Ectodermal cell (in vitro differentiated cells): ENCODE data around the gene FXYD3.

Experiments used
- H3K27ac ChIP-seq: 2 replicates; pipeline ENCODE4 v1.7.0; 2013; ENCODE audit warnings: mild to moderate bottlenecking, low read depth, low read length; ENCODE audit not compliant: insufficient read depth, poor library complexity, severe bottlenecking
- H3K27me3 ChIP-seq: 2 replicates; pipeline ENCODE4 v1.7.0; 2013; ENCODE audit warnings: mild to moderate bottlenecking, low read length; ENCODE audit not compliant: insufficient read depth, control insufficient read depth, poor library complexity, severe bottlenecking
- H3K36me3 ChIP-seq: one replicate; pipeline ENCODE4 v1.7.0; 2013; ENCODE audit warnings: low read length; ENCODE audit not compliant: control insufficient read depth, insufficient read depth
- H3K4me1 ChIP-seq: one replicate; pipeline ENCODE4 v1.7.0; 2013; ENCODE audit warnings: low read length; ENCODE audit not compliant: control insufficient read depth, insufficient read depth
- H3K4me3 ChIP-seq: 2 replicates; pipeline ENCODE4 v1.7.0; 2013; ENCODE audit warnings: low read depth, low read length, control low read depth; ENCODE audit not compliant: insufficient read depth
- H3K9me3 ChIP-seq: 2 replicates; pipeline ENCODE4 v1.7.0; 2013; ENCODE audit warnings: mild to moderate bottlenecking, low read length, moderate library complexity; ENCODE audit not compliant: control insufficient read depth
- WGBS, 2 experiments: methylation state at CpG; one replicate each; pipeline ENCODE4 v1.1.7; 2013; ENCODE audit warnings: missing lambda C conversion rate in 2 of 2; 5-methylcytosine and 5-hydroxymethylcytosine counted together

FXYD3 gene

DNA sequence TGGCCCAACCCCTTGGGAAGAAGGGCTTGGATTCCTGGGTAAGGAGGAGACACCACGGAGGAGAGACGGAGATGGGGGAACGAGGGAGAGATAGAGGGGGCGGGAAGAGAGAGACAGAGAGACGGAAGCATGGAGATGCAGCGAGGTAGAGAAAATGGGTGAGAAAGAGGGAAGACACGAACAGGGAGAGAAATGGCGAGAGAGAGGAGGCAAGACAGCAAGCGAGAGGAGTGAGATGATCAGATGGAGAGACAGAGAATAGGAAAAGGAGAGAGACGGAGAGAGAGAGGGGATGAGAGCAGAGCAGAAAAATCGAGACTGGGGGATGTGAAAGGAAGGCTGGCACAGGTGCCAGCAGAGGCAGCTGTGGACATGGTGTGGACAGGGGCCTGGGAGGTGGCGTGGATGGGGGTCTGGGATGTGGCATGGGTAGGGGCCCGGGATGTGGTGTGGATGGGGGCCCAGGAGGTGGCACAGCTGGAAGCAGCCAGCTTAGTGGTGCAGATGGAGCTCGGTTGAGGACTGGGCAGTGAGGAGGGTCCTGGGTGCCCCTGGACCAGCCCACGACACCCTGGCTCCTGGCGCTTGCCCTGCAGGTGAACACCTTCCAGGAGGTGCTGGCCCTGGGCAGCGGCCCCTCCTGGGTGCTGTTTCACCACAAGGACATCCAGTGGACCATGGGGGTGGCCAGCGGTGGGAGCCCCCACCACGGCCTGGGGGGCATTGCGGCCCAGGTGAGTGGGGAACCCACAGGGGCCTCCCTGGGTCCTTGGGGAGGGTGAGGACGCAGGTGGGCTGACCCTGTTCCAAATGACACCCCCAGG, 40.2 kb upstream of the FXYD3 start:
- no peaks in the 10 kb centered on the region for H3K4me1 ChIP-seq
- H3K4me3 ChIP-seq = no peak overlapping the region
- no peaks in the 10 kb centered on the region for H3K27me3 ChIP-seq
- no peaks in the 10 kb centered on the region for H3K9me3 ChIP-seq
- no peaks in the 10 kb centered on the region for H3K36me3 ChIP-seq
- no peak overlapping the region for H3K27ac ChIP-seq
- WGBS, 2 experiments = 91 to 94% methylated on average over 21 of the region's 21 CpGs

DNA sequence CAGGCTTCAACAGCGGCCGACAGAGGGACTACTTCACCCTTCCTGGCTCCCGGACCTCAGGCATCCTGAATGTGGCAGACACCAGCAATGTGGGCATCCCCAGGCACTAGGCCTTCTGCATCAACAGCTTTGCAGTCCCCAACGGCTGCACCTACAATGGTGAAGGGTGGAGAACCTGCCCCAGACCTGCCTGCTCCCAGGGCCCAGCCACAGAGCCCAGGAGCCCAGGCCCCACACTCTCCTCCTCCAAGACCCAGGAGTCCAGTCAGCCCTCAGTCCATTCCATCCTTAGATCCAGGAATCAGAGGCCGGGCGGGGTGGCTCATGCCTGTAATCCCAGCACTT, 39.6 kb upstream of the FXYD3 start:
- Histone ChIP-seq H3K4me3 (no peak overlapping the region), H3K27me3 (no peaks in the 10 kb centered on the region), H3K27ac (no peak overlapping the region), H3K4me1 (no peaks in the 10 kb centered on the region), H3K36me3 (no peaks in the 10 kb centered on the region), H3K9me3 (no peaks in the 10 kb centered on the region)
- 90 to 91% methylated on average over 6 of the region's 6 CpGs for WGBS, 2 experiments

DNA sequence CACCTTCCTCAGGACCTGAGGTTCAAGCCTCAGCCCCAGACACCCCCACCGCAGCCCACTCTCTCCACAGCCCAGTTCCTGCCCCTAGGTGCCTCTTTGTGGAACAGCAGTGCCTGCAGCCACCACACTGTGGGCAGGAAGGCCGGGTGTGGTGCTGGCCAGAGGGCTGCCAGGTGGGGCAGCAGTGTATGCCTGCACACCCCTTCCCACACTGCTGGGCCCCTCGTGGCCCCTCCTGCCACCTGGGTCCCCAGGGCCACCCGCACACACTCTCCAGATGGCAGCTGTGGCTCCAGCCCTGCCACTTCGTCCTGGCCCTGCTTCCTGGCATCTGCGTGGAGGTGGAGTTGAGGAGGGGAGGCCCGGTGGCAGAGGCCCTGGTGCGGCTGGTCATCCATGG, 39.0 kb upstream of the FXYD3 start:
- Histone ChIP-seq H3K36me3 (no peaks in the 10 kb centered on the region), H3K27me3 (no peaks in the 10 kb centered on the region), H3K4me3 (no peak overlapping the region), H3K27ac (no peak overlapping the region), H3K9me3 (no peaks in the 10 kb centered on the region), H3K4me1 (no peaks in the 10 kb centered on the region)
- 91 to 94% methylated on average over 8 of the region's 8 CpGs for WGBS, 2 experiments

DNA sequence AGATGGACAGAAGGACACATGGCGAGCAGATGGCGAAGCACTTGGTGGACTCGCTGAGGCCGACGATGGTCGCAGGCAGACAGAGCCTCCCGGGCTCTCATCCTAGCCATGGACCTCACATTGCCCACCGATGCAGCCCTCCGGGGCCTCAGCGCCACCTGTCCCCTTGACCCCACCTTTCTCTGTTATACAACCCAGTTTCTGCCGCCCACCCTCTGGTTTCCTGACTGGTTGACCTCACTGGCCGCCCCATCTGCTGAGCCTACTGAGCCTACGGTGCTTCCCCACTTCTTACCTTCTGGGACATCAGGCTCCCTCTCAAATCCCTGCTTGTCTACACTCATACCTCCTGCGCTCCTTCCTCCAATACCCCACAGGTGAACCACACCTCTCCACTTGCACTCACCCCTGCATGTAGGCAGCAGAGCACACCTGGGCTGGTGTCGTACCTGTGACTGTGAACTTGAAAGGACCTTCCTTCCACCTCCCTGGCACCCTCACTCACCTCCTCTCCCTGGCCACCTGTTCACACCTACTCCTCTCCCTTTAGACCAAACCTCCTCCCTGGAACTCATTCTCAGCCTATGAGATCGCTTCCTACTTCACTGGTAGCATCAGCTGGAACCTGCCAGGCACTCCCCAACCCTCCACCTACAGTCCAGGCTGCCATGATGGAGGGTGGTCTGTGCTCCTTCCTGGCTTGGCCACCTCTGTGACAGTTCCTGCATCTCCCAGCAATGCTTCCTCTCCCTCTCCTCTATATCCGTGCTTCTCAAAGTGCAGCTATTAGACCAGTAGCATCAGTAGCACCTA, 38.0 kb upstream of the FXYD3 start:
- no peaks in the 10 kb centered on the region for H3K36me3 ChIP-seq
- H3K4me1 ChIP-seq = no peaks in the 10 kb centered on the region
- no peaks in the 10 kb centered on the region for H3K9me3 ChIP-seq
- H3K4me3 ChIP-seq = no peak overlapping the region
- H3K27me3 ChIP-seq = no peaks in the 10 kb centered on the region
- WGBS, 2 experiments = 92 to 94% methylated on average over 17 of the region's 17 CpGs
- H3K27ac ChIP-seq = no peak overlapping the region

DNA sequence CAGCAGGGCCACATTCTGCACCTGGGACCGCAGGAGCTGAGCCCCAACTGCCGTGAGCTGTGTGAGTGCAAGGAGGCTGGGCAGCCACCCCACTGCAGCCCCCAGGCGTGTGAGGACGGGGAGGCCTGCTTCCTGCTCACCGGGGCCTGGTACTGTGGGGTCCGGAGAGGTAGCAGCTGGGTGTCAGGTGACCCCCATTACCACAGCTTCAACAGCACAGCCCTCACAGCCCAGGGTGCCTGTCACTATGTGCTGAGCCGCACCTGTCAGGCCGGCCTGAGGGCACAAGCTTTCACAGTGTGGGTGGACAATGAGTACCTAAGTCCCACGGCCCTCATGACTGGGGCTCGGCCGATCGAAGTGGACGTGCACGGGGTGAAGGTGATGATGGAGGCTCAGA, 35.8 kb upstream of the FXYD3 start:
- WGBS, 2 experiments = 92% methylated on average over 14 of the region's 14 CpGs
- no peak overlapping the region for H3K4me3 ChIP-seq
- H3K36me3 ChIP-seq = no peaks in the 10 kb centered on the region
- H3K4me1 ChIP-seq = no peaks in the 10 kb centered on the region
- no peaks in the 10 kb centered on the region for H3K9me3 ChIP-seq
- no peak overlapping the region for H3K27ac ChIP-seq
- H3K27me3 ChIP-seq = no peaks in the 10 kb centered on the region

DNA sequence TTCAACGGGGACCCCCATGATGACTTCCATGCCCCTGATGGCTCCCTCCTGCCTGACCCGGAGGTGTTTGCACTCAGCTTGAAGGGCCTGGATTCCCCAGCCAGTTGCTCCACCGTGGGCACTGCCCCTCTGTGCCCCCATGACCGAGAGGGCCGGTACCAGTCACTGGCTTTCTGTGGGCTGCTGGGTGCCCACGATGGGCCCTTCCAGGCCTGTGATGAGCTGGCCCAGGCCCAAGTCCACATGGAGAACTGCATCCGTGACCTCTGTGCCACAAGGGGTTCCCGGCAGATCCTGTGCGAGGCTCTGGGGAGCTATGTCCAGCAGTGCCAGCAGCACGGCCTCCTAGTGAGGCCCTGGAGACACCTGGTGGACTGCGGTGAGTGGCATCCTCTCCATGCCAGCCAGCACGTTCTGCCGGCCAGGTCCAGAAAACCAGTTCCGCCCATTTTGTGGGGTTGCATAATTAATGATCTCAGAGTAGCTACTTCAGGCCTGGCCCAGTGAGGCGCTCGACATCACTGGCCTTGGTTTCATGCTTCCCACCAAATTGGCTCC, 34.9 kb upstream of the FXYD3 start:
- WGBS, 2 experiments = 91 to 93% methylated on average over 16 of the region's 16 CpGs
- Histone ChIP-seq H3K4me3 (no peak overlapping the region), H3K27me3 (no peaks in the 10 kb centered on the region), H3K27ac (no peak overlapping the region), H3K9me3 (no peaks in the 10 kb centered on the region), H3K36me3 (no peaks in the 10 kb centered on the region), H3K4me1 (no peaks in the 10 kb centered on the region)

DNA sequence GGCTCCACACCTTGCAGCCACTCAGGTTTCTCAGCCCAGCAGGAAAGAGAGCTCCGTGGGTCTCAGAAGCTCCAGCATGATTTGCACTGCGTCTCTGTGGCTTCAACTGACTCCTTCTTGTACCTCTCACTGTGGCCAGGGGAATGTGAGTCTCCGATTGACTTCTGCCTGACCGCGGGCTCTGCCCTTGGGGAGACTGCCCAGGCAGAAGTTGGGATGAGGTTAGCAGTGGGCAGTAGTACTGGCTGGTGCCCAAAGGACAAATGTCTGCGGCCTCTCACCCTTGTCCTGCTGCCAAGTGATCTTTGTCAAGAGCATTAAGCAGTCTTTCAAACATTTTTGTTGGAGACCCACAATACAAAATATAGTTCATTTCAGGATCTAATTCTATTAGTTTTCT, 34.4 kb upstream of the FXYD3 start:
- no peak overlapping the region for H3K27ac ChIP-seq
- no peaks in the 10 kb centered on the region for H3K27me3 ChIP-seq
- H3K9me3 ChIP-seq = no peaks in the 10 kb centered on the region
- WGBS, 2 experiments = 91 to 95% methylated on average over 6 of the region's 6 CpGs
- H3K4me1 ChIP-seq = no peaks in the 10 kb centered on the region
- no peaks in the 10 kb centered on the region for H3K36me3 ChIP-seq
- no peak overlapping the region for H3K4me3 ChIP-seq

DNA sequence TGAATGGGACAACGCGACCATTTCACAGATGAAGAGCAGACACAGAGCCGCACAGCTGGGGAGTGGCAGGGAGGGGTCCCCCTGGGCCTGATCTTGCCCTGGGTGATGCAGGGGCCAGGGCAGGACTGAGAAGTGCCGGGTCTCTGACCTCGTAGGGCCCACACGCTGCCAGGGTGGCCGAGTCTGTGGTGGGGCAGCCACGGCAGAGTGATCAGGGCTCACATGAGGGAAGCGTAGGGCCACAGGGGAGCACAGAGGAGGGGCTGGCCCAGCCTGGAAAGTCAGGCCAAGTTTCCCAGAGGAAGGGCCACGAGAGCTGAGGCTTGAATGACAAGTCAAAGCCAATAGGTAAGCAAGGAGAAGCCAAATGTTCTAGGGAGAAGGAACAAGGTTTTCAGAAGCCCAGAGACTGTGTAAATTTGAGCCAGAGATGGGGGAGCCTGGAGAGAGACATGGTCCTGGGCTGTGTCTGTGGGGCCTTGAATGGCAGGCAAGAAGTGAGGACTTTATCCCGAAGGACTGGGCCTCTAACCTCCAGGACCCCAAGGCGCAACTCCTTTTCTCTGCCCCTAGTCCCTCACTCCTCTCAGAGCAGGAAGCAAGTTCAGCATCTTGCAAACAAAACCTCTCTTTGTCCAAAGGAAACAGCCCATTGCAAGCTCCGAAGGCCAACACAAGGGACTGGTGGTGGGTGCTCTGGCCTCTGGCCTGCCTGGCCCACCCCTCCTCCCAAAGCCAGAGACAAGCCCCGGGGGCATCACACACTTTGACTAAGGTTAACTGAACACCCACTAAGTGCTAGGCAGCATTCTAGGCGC, 31.7 kb upstream of the FXYD3 start:
- no peak overlapping the region for H3K4me3 ChIP-seq
- no peaks in the 10 kb centered on the region for H3K36me3 ChIP-seq
- H3K27ac ChIP-seq = no peak overlapping the region
- H3K27me3 ChIP-seq = no peaks in the 10 kb centered on the region
- no peaks in the 10 kb centered on the region for H3K4me1 ChIP-seq
- 88 to 89% methylated on average over 15 of the region's 15 CpGs for WGBS, 2 experiments
- H3K9me3 ChIP-seq = no peaks in the 10 kb centered on the region

DNA sequence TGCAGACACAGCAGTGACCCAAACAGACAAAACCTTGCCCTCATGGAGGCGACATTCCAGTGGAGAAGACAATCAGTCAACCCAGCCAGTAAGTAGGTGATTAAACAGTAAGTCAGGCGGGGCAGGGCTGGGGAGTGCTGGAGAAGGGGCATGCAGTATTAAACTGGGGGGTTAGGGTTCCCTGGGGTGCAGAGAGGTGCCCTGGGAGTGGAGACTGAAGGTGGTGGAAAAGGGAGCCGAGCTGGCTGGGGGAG, 31.2 kb upstream of the FXYD3 start:
- no peaks in the 10 kb centered on the region for H3K27me3 ChIP-seq
- no peaks in the 10 kb centered on the region for H3K4me1 ChIP-seq
- H3K9me3 ChIP-seq = no peaks in the 10 kb centered on the region
- H3K4me3 ChIP-seq = no peak overlapping the region
- WGBS, 2 experiments = 88 to 89% methylated on average over 3 of the region's 3 CpGs
- H3K27ac ChIP-seq = no peak overlapping the region
- no peaks in the 10 kb centered on the region for H3K36me3 ChIP-seq

DNA sequence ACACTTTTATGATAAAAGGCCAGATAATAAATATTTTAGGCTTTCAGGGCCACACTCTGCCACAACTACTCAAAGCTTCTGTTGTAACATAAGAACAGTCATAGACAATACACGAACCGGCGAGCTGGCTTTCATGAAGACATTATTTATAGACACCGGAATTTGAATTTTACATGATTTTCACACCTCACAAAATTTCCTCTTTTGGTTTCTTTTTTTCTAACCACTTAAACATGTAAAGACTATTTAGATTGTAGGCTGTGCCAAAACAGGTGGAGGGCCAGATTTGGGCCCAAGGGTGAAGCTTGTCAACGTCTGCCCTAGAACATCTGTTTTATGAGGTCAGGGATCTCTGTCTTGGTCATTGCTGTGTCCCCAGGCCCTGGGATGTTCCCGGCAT, 29.7 kb upstream of the FXYD3 start:
- Histone ChIP-seq H3K36me3 (no peaks in the 10 kb centered on the region), H3K4me1 (no peaks in the 10 kb centered on the region), H3K9me3 (no peaks in the 10 kb centered on the region), H3K4me3 (no peak overlapping the region), H3K27me3 (peaks cover 1% of the 10 kb centered on the region), H3K27ac (no peak overlapping the region)
- WGBS, 2 experiments = 83 to 87% methylated on average over 6 of the region's 6 CpGs
